ENCODE data around the gene CPT1C.
"Not testable (repeated sequence)": the region's sequence is repeated elsewhere in the genome, so short reads cannot be mapped to it uniquely, and the experiment has no call there.

The CPT1C gene

DNA sequence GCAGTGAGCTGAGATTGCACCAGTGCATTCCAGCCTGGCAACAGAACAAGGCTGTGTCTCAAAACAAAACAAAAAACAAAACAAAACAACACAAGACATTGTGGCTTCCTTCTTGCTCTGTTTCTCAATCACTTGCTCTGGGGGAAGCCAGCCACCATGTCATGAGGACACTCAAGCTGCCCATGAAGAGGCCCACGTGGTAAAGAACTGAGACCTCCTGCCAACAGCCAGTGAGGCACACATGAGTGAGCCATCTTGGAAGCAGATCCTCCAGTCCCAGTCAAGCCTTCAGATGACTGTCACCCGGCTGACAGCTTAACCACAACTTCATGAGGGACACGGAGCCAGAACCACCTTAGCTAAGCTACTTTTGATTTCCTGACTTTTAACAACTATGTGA lies 25.2 kb downstream of the CPT1C start:
- Histone ChIP-seq H3K9me3 (ENCODE audit: control insufficient read depth, insufficient read depth, low read length) (no peaks in the 10 kb centered on the region), H3K27ac (ENCODE audit: low read depth, low read length) (no peak overlapping the region), H3K36me3 (ENCODE audit: control insufficient read depth, low read length) (no peaks in the 10 kb centered on the region), H3F3A (ENCODE audit: control insufficient read depth, insufficient read depth) (no peaks in the 10 kb centered on the region), H3K4me1 (ENCODE audit: control insufficient read depth, low read length) (peaks cover 11% of the 10 kb centered on the region), H3K79me2 (ENCODE audit: control insufficient read depth, low read length) (no peaks in the 10 kb centered on the region), H3K27me3 (ENCODE audit: control insufficient read depth, low read length) (no peaks in the 10 kb centered on the region), H3K4me3 (ENCODE audit: low read length) (no peak overlapping the region), H3K4me2 (ENCODE audit: low read length) (no peak overlapping the region), H4K20me1 (ENCODE audit: control insufficient read depth, insufficient read depth, low read depth, low read length) (no peaks in the 10 kb centered on the region), H3K9me2 (replicated peaks; ENCODE audit: control insufficient read depth, low read length) (no peaks in the 10 kb centered on the region)
- TF ChIP-seq, protein P1, sequence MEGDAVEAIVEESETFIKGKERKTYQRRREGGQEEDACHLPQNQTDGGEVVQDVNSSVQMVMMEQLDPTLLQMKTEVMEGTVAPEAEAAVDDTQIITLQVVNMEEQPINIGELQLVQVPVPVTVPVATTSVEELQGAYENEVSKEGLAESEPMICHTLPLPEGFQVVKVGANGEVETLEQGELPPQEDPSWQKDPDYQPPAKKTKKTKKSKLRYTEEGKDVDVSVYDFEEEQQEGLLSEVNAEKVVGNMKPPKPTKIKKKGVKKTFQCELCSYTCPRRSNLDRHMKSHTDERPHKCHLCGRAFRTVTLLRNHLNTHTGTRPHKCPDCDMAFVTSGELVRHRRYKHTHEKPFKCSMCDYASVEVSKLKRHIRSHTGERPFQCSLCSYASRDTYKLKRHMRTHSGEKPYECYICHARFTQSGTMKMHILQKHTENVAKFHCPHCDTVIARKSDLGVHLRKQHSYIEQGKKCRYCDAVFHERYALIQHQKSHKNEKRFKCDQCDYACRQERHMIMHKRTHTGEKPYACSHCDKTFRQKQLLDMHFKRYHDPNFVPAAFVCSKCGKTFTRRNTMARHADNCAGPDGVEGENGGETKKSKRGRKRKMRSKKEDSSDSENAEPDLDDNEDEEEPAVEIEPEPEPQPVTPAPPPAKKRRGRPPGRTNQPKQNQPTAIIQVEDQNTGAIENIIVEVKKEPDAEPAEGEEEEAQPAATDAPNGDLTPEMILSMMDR (IDR thresholded peaks at IDR 0.05; ENCODE audit: low read depth, low read length, poor library complexity, severe bottlenecking): no peak
- no peak for TF ChIP-seq EZH2phosphoT487 (IDR thresholded peaks at IDR 0.05; ENCODE audit: borderline replicate concordance, low read length)

DNA sequence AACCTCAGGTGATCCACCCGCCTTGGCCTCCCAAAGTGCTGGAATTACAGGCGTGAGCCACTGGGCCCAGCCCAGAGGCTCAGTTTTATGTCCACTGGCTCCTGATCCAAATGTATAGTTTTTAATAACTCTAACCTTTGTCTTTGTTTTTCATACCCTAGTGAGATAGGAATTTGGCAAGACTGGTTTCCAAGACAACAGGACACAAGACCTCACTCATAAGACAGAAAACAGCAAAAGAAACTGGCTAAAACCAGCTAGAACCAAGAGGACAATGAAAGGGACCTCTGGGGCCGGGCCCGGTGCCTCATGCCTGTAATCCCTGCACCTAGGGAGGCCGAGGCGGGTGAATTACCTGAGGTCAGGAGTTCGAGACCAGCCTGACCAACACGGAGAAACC lies 27.6 kb downstream of the CPT1C start:
- peaks cover 5% of the 10 kb centered on the region; the same call in 1 of the 2 replicates for H3K9me3 ChIP-seq (ENCODE audit: control insufficient read depth, insufficient read depth, low read length)
- no peaks in the 10 kb centered on the region for H3K9me2 ChIP-seq (replicated peaks; ENCODE audit: control insufficient read depth, low read length)
- no peak overlapping the region for H3K27ac ChIP-seq (ENCODE audit: low read depth, low read length)
- no peak for TF ChIP-seq EZH2phosphoT487 (IDR thresholded peaks at IDR 0.05; ENCODE audit: borderline replicate concordance, low read length)
- TF ChIP-seq, protein P1 (IDR thresholded peaks at IDR 0.05; ENCODE audit: low read depth, low read length, poor library complexity, severe bottlenecking): no peak
- H3K27me3 ChIP-seq (ENCODE audit: control insufficient read depth, low read length): no peaks in the 10 kb centered on the region
- H3K4me3 ChIP-seq (ENCODE audit: low read length): no peak overlapping the region; the same call in 1 of the 2 replicates
- H3K79me2 ChIP-seq (ENCODE audit: control insufficient read depth, low read length): no peaks in the 10 kb centered on the region
- no peaks in the 10 kb centered on the region for H4K20me1 ChIP-seq (ENCODE audit: control insufficient read depth, insufficient read depth, low read depth, low read length)
- H3K4me1 ChIP-seq (ENCODE audit: control insufficient read depth, low read length): peaks cover 11% of the 10 kb centered on the region
- H3F3A ChIP-seq (ENCODE audit: control insufficient read depth, insufficient read depth): no peaks in the 10 kb centered on the region
- H3K4me2 ChIP-seq (ENCODE audit: low read length): peak overlapping the region; percentile 68
- no peaks in the 10 kb centered on the region for H3K36me3 ChIP-seq (ENCODE audit: control insufficient read depth, low read length)

DNA sequence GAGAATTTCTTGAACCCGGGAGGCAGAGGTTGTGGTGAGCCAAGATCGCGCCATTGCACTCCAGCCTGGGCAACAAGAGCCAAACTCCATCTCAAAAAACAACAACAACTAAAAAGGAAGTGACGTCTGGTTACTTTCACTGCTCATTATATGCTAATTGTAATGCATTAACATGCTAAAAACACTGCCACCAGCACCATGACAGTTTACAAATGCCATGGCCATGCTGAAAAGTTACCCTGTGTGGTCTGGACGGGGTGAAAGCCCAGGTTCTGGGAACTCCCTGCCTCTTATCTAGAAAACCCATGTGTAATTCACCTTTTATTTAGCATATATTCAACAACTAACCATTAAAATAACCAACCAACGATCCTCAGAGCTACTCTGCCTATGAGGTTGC lies 28.1 kb downstream of the CPT1C start:
- Histone ChIP-seq H3K4me3 (ENCODE audit: low read length) (no peak overlapping the region), H3F3A (ENCODE audit: control insufficient read depth, insufficient read depth) (no peaks in the 10 kb centered on the region), H3K27me3 (ENCODE audit: control insufficient read depth, low read length) (no peaks in the 10 kb centered on the region), H3K79me2 (ENCODE audit: control insufficient read depth, low read length) (no peaks in the 10 kb centered on the region), H3K4me1 (ENCODE audit: control insufficient read depth, low read length) (peaks cover 11% of the 10 kb centered on the region), H3K9me3 (ENCODE audit: control insufficient read depth, insufficient read depth, low read length) (peaks cover 5% of the 10 kb centered on the region; the same call in 1 of the 2 replicates), H3K9me2 (replicated peaks; ENCODE audit: control insufficient read depth, low read length) (no peaks in the 10 kb centered on the region), H3K4me2 (ENCODE audit: low read length) (no peak overlapping the region), H3K27ac (ENCODE audit: low read depth, low read length) (no peak overlapping the region), H4K20me1 (ENCODE audit: control insufficient read depth, insufficient read depth, low read depth, low read length) (no peaks in the 10 kb centered on the region), H3K36me3 (ENCODE audit: control insufficient read depth, low read length) (no peaks in the 10 kb centered on the region)
- TF ChIP-seq EZH2phosphoT487 (IDR thresholded peaks at IDR 0.05; ENCODE audit: borderline replicate concordance, low read length): no peak
- TF ChIP-seq, protein P1 (IDR thresholded peaks at IDR 0.05; ENCODE audit: low read depth, low read length, poor library complexity, severe bottlenecking): no peak

DNA sequence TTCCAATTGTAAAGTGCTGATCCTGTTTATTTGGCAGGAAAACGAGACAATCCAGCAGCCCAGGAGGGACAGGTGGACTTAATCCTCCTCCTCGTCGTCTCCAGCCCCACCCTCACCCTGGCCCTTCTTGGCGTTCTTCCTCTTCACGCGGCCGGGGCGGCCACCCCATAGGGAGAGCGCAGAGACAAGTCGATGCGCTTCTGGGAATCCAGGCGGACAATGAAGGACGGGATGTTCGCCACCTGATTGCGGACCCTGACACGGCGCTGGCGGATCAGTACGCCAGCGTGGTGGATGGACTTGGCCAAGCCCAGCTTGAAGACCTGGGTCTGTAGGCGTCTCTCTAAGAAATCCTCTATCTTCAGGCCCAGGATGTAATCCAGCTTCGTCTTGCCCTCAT lies 28.5 kb downstream of the CPT1C start:
- not testable (repeated sequence) for H3F3A ChIP-seq (ENCODE audit: control insufficient read depth, insufficient read depth); H3K36me3 ChIP-seq (ENCODE audit: control insufficient read depth, low read length); H3K4me2 ChIP-seq (ENCODE audit: low read length)

More for the DNA sequence above, 28.5 kb downstream of the CPT1C start:
- H3K27ac ChIP-seq (ENCODE audit: low read depth, low read length); H3K9me2 ChIP-seq (replicated peaks; ENCODE audit: control insufficient read depth, low read length); H3K79me2 ChIP-seq (ENCODE audit: control insufficient read depth, low read length); H3K9me3 ChIP-seq (ENCODE audit: control insufficient read depth, insufficient read depth, low read length); H3K27me3 ChIP-seq (ENCODE audit: control insufficient read depth, low read length); H3K4me3 ChIP-seq (ENCODE audit: low read length); H4K20me1 ChIP-seq (ENCODE audit: control insufficient read depth, insufficient read depth, low read depth, low read length): not testable (repeated sequence)
- peaks cover 11% of the 10 kb centered on the region for H3K4me1 ChIP-seq (ENCODE audit: control insufficient read depth, low read length)
